Activated T-cell treated with anti-CD3 and anti-CD28 coated beads for 24 hours (primary cell): ENCODE results near the gene CDC42BPA.
"Not testable (repeated sequence)": the region's sequence is repeated elsewhere in the genome, so short reads cannot be mapped to it uniquely, and the experiment has no call there.

Experiments
- DNase-seq: peaks from one replicate; pipeline ENCODE4 v3.0.0-alpha.2; 2020; ENCODE audit warnings: low read depth

CDC42BPA gene

GRCh38 chr1:227306689-227307088 is 11.6 kb downstream of the CDC42BPA start:
- DNase-seq: no peak

- DNase-seq: no peak
Measured at GRCh38 chr1:227305894-227306626, 12.2 kb downstream of the CDC42BPA start.

- no peak for DNase-seq
Measured at GRCh38 chr1:227304665-227305064, 13.6 kb downstream of the CDC42BPA start.

GRCh38 chr1:227303662-227304061 is 14.6 kb downstream of the CDC42BPA start:
- DNase-seq: no peak

- no peak for DNase-seq
Measured at GRCh38 chr1:227300682-227301081, 17.6 kb downstream of the CDC42BPA start.

GRCh38 chr1:227299688-227300087 is 18.6 kb downstream of the CDC42BPA start:
- DNase-seq: no peak

- no peak for DNase-seq
Measured at GRCh38 chr1:227299241-227299627, 19.1 kb downstream of the CDC42BPA start.

- DNase-seq: no peak
Measured at GRCh38 chr1:227298512-227299240, 19.6 kb downstream of the CDC42BPA start.

GRCh38 chr1:227297073-227297793 is 21.1 kb downstream of the CDC42BPA start:
- no peak for DNase-seq

- DNase-seq: no peak
Measured at GRCh38 chr1:227295609-227296008, 22.7 kb downstream of the CDC42BPA start.

- DNase-seq: no peak
Measured at GRCh38 chr1:227285745-227286144, 32.5 kb downstream of the CDC42BPA start.

GRCh38 chr1:227281371-227281770 is 36.9 kb downstream of the CDC42BPA start:
- DNase-seq: no peak

- no peak for DNase-seq
Measured at GRCh38 chr1:227280836-227281235, 37.5 kb downstream of the CDC42BPA start.

GRCh38 chr1:227276156-227276693 is 42.1 kb downstream of the CDC42BPA start:
- DNase-seq: not testable (repeated sequence)

- no peak for DNase-seq
Measured at GRCh38 chr1:227273557-227273956, 44.7 kb downstream of the CDC42BPA start.

- DNase-seq: no peak
Measured at GRCh38 chr1:227272428-227272827, 45.9 kb downstream of the CDC42BPA start.

GRCh38 chr1:227270554-227270953 is 47.7 kb downstream of the CDC42BPA start:
- no peak for DNase-seq

- no peak for DNase-seq
Measured at GRCh38 chr1:227268943-227269342, 49.3 kb downstream of the CDC42BPA start.

- no peak for DNase-seq
Measured at GRCh38 chr1:227265891-227266290, 52.4 kb downstream of the CDC42BPA start.

- no peak for DNase-seq
Measured at GRCh38 chr1:227263869-227264268, 54.4 kb downstream of the CDC42BPA start.

GRCh38 chr1:227261501-227261900 is 56.8 kb downstream of the CDC42BPA start:
- DNase-seq: no peak

- DNase-seq: no peak
Measured at GRCh38 chr1:227260433-227260832, 57.9 kb downstream of the CDC42BPA start.

- no peak for DNase-seq
Measured at GRCh38 chr1:227257964-227258363, 60.3 kb downstream of the CDC42BPA start.
